HAP-1 (cell line): Measurements from ENCODE around the gene RABEP2.

Experiments
- DNase-seq, 2 experiments: peaks; one replicate each; pipeline ENCODE4 v3.0.0-alpha.2; 2016 to 2020; ENCODE audit warnings: low spot score in 2 of 2
- H3K27me3 ChIP-seq: fragments of 250-450 bp; sonication (Bioruptor Pico); 2 replicates; pipeline ENCODE4 v1.5.1; 2020; ENCODE audit warnings: low read depth, mild to moderate bottlenecking, moderate library complexity
- H3K36me3 ChIP-seq: fragments of 250-450 bp; sonication (Bioruptor Pico); replicated peaks from 2 replicates; pipeline ENCODE4 v1.5.1; 2020; ENCODE audit warnings: mild to moderate bottlenecking
- H3K4me1 ChIP-seq: fragments of 250-450 bp; sonication (Bioruptor Pico); 2 replicates; pipeline ENCODE4 v1.5.1; 2020; ENCODE audit warnings: mild to moderate bottlenecking
- H3K4me3 ChIP-seq: fragments of 250-450 bp; sonication (Bioruptor Pico); 2 replicates; pipeline ENCODE4 v1.5.1; 2020; ENCODE audit warnings: mild to moderate bottlenecking, moderate library complexity
- H3K9me3 ChIP-seq: fragments of 250-450 bp; sonication (Bioruptor Pico); 2 replicates; pipeline ENCODE4 v1.5.1; 2020; ENCODE audit warnings: mild to moderate bottlenecking, moderate library complexity
- in situ Hi-C: fragments of 300-500 bp; cut with MboI; formaldehyde crosslinking; loops from 3 replicates; pipeline ENCODE4 v1.14.3; 2020; ENCODE audit warnings: low sequenced_read_pairs, inconsistent platforms, mixed read lengths

RABEP2 gene

GRCh38 chr16:28859326-28859725, 65.7 kb downstream of the RABEP2 start:
- no peaks in the 10 kb centered on the region for H3K36me3 ChIP-seq
- H3K4me1 ChIP-seq = no peaks in the 10 kb centered on the region
- H3K27me3 ChIP-seq = no peaks in the 10 kb centered on the region
- no peaks in the 10 kb centered on the region for H3K9me3 ChIP-seq
- no peak for DNase-seq
- in situ Hi-C loops = no loop called here
- H3K4me3 ChIP-seq = no peak overlapping the region

- in situ Hi-C loops = no loop called here
- no peaks in the 10 kb centered on the region for H3K36me3 ChIP-seq
- no peak for DNase-seq
- H3K27me3 ChIP-seq = no peaks in the 10 kb centered on the region
- no peaks in the 10 kb centered on the region for H3K9me3 ChIP-seq
- no peak overlapping the region for H3K4me3 ChIP-seq
- H3K4me1 ChIP-seq = no peaks in the 10 kb centered on the region
These were observed 66.6 kb downstream of the RABEP2 start for GRCh38 chr16:28858421-28858820.
